Prostate gland (tissue), 2 donors: Measurements from ENCODE around the gene UXS1.

Source experiments
- CTCF ChIP-seq, 4 experiments: fragments of 200-600 bp in 2 of 4; fragments of 450-650 bp in 2 of 4; sonication (generic) in 2 of 4; IDR thresholded peaks; 1 replicate in 3 of 4; 2 replicates in 1 of 4; pipeline ENCODE4 v1.5.1; 2016 to 2019; ENCODE audit warnings: antibody characterized with exemption in 4 of 4, mild to moderate bottlenecking in 2 of 4, moderate library complexity in 2 of 4
- POLR2A ChIP-seq: fragments of 450-650 bp; IDR thresholded peaks from one replicate; pipeline ENCODE4 v1.6.1; 2016; ENCODE audit warnings: antibody characterized with exemption, mild to moderate bottlenecking

GRCh38 chr2:106057206-106057605 is 136.9 kb downstream of the UXS1 start:
- TF ChIP-seq CTCF (IDR thresholded peaks at IDR 0.05) = no peak
- TF ChIP-seq POLR2A = no peak
